HepG2 (cell line): ENCODE data around the gene STK39. TPM values are rescaled to one million over a fixed set of nuclear protein-coding genes. Genes with fewer than 3 reads are reported as not detected.

Experiments used
- ATAC-seq: fragments of 200-7000 bp; cut with Tn5 transposase; 3 replicates; pipeline ENCODE4 v1.9.1; 2020; ENCODE audit warnings: mild to moderate bottlenecking, moderate library complexity
- BruUV-seq: library from RNA; stranded (reverse); fragments of 400-500 nt; replicated peaks from 2 replicates; lab custom pipeline; 2021; lab: Mats Ljungman, UMichigan
- CTCF ChIA-PET: fragments of 300-600 bp; formaldehyde crosslinking; extraction: SDS; loops from one replicate; lab custom pipeline; 2021; ENCODE audit warnings: low total read pairs, inconsistent platforms, low intra/inter-chr PET ratio; lab: Yijun Ruan, JAX
- POLR2A ChIA-PET: fragments of 350-600 bp; sonication (Branson Sonifier 250); formaldehyde crosslinking; loops from one replicate; lab custom pipeline; 2020; ENCODE audit warnings: antibody characterized with exemption, inconsistent platforms; lab: Yijun Ruan, JAX
- DNase-seq: peaks from one replicate; pipeline ENCODE4 v3.0.0-alpha.2; 2015; ENCODE audit warnings: low spot score
- FAIRE-seq: peaks from 3 replicates; lab custom pipeline; 2011; peaks lifted over from hg19 to GRCh38; lab: Jason Lieb, UNC
- H2AFZ ChIP-seq: one replicate; pipeline ENCODE4 v1.6.1; 2011; ENCODE audit warnings: low read length, inconsistent platforms
- H3K27ac ChIP-seq: fragments of 300-600 bp; 3 replicates; pipeline ENCODE4 v1.8.0; 2011; ENCODE audit warnings: mixed run types, mild to moderate bottlenecking, mixed read lengths, low read length, inconsistent platforms; ENCODE audit not compliant: insufficient read depth; ENCODE audit errors: extremely low read length
- H3K27me3 ChIP-seq, 2 experiments: fragments of 200-600 bp in 1 of 2; 2 replicates in 1 of 2; 3 replicates in 1 of 2; pipeline versions ENCODE4 v1.6.0 to v1.8.0; 2011; ENCODE audit warnings: low read length in 2 of 2, mild to moderate bottlenecking in 2 of 2, moderate library complexity in 2 of 2, inconsistent platforms in 1 of 2; ENCODE audit not compliant: insufficient read depth in 2 of 2, control insufficient read depth in 1 of 2
- H3K36me3 ChIP-seq, 2 experiments: fragments of 200-600 bp in 1 of 2; replicated peaks in 1 of 2; 2 replicates in 1 of 2; 3 replicates in 1 of 2; pipeline versions ENCODE4 v1.5.1 to v1.8.0; 2011; ENCODE audit warnings: low read length in 2 of 2, inconsistent platforms in 1 of 2; ENCODE audit not compliant: insufficient read depth in 2 of 2, control insufficient read depth in 1 of 2
- H3K4me1 ChIP-seq: 2 replicates; pipeline ENCODE4 v1.5.1; 2012; ENCODE audit warnings: low read length, inconsistent platforms; ENCODE audit not compliant: insufficient read depth
- H3K4me2 ChIP-seq: 2 replicates; pipeline ENCODE4 v1.6.0; 2011; ENCODE audit warnings: low read depth, low read length, inconsistent platforms
- H3K4me3 ChIP-seq, 3 experiments: fragments of 200-600 bp in 1 of 3; sonication (generic), shearing (Covaris generic) in 1 of 3; replicated peaks in 1 of 3; 2 replicates each; pipeline ENCODE4 v1.5.1; 2011 to 2016; ENCODE audit warnings: low read length in 3 of 3, inconsistent platforms in 2 of 3, low read depth in 2 of 3, mild to moderate bottlenecking in 2 of 3, control low read depth in 1 of 3, mixed read lengths in 1 of 3; ENCODE audit not compliant: insufficient read depth in 1 of 3
- H3K79me2 ChIP-seq: one replicate; pipeline ENCODE4 v1.6.1; 2011; ENCODE audit warnings: low read length, inconsistent platforms; ENCODE audit not compliant: insufficient read depth
- H3K9ac ChIP-seq: 2 replicates; pipeline ENCODE4 v1.6.0; 2011; ENCODE audit warnings: mild to moderate bottlenecking, low read depth, low read length, inconsistent platforms; ENCODE audit not compliant: insufficient read depth
- H3K9me3 ChIP-seq: 2 replicates; pipeline ENCODE4 v1.5.1; 2012; ENCODE audit warnings: mild to moderate bottlenecking, low read length
- H4K20me1 ChIP-seq: 2 replicates; pipeline ENCODE4 v1.6.0; 2011; ENCODE audit warnings: inconsistent platforms, mild to moderate bottlenecking, low read length, moderate library complexity; ENCODE audit not compliant: insufficient read depth
- STAG1 ChIP-seq: sonication (generic); formaldehyde crosslinking; IDR thresholded peaks from 2 replicates; pipeline ENCODE4 v1.4.0; 2020; ENCODE audit warnings: missing genetic modification reagents
- TARDBP ChIP-seq: sonication (generic); formaldehyde crosslinking; IDR thresholded peaks from 2 replicates; pipeline ENCODE4 v1.8.0; 2022; ENCODE audit warnings: mild to moderate bottlenecking, missing genetic modification reagents
- U2AF2 ChIP-seq: fragments of 200-400 bp; formaldehyde crosslinking; IDR thresholded peaks from 2 replicates; pipeline ENCODE4 v1.6.1; 2017; ENCODE audit warnings: low read depth, mild to moderate bottlenecking, low read length
- YEATS4 ChIP-seq: sonication (generic); formaldehyde crosslinking; IDR thresholded peaks from 2 replicates; pipeline ENCODE4 v1.4.0; 2020; ENCODE audit warnings: missing genetic modification reagents, borderline replicate concordance
- ZBTB49 ChIP-seq: sonication (generic); formaldehyde crosslinking; IDR thresholded peaks from 2 replicates; pipeline ENCODE4 v1.4.0; 2020; ENCODE audit warnings: missing genetic modification reagents, borderline replicate concordance
- ZNF33B ChIP-seq: sonication (generic); formaldehyde crosslinking; IDR thresholded peaks from 2 replicates; pipeline ENCODE4 v1.5.1; 2020; ENCODE audit warnings: mild to moderate bottlenecking, missing genetic modification reagents
- ZNF598 ChIP-seq: sonication (generic); formaldehyde crosslinking; IDR thresholded peaks from 2 replicates; pipeline ENCODE4 v1.5.1; 2020; ENCODE audit warnings: mild to moderate bottlenecking, missing genetic modification reagents, borderline replicate concordance
- ZNF784 ChIP-seq: sonication (generic); formaldehyde crosslinking; IDR thresholded peaks from 2 replicates; pipeline ENCODE4 v1.5.1; 2020; ENCODE audit warnings: missing genetic modification reagents, mild to moderate bottlenecking, borderline replicate concordance
- ZNF800 ChIP-seq: sonication (generic); formaldehyde crosslinking; IDR thresholded peaks from 2 replicates; pipeline ENCODE4 v1.4.0; 2020; ENCODE audit warnings: missing genetic modification reagents
- WGBS: methylation state at CpG from one replicate; pipeline ENCODE4 v1.1.6; 2017; ENCODE audit warnings: low lambda C conversion rate; 5-methylcytosine and 5-hydroxymethylcytosine counted together
- in situ Hi-C: cut with HindIII; loops from 2 replicates; pipeline ENCODE4 v1.10.0; 2017; ENCODE audit warnings: low pct_unique_long_range_greater_than_20kb; ENCODE audit not compliant: extremely low pct_ligation_motif_present
- intact Hi-C: fragments of 100-400 bp; cut with micrococcal nuclease; formaldehyde crosslinking; loops from one replicate; pipeline ENCODE4 v1.10.0; 2022; ENCODE audit not compliant: unreplicated experiment
- polyA plus RNA-seq, 8 experiments: library from polyadenylated mRNA; depleted of rRNA in 3 of 8; stranded (reverse) in 7 of 8; unstranded in 1 of 8; fragments of >200 nt; fragmentation: Illumina TruSeq in 4 of 8; extraction: Trizol in 4 of 8; gene quantifications; 2 replicates each; pipeline versions ENCODE4 v1.2.1 to v1.2.3, GENCODE V29; 2011 to 2016; ENCODE audit warnings: low read depth in 4 of 8, missing spikeins in 1 of 8, mixed read lengths in 1 of 8; ENCODE audit not compliant: insufficient read depth in 1 of 8
- total RNA-seq, 5 experiments: library from RNA; depleted of rRNA; stranded (reverse); fragments of >200 nt; fragmentation: Illumina TruSeq; extraction: Trizol; gene quantifications; 2 replicates each; pipeline ENCODE4 v1.2.3, GENCODE V29; 2016; ENCODE audit warnings: low read depth in 1 of 5

Gene STK39
- total and polyA plus RNA-seq, 2 of the 13 experiments (the other 11 are each of a cell fraction or from before 2014, with no cell fraction given) = 27.3 to 38.4 TPM

- CTCF ChIA-PET = no interaction called here
- WGBS = 65% methylated on average over 6 of the region's 6 CpGs
- in situ Hi-C loops = no loop called here
Observed at GRCh38 chr2:168289880-168290279, 42.5 kb upstream of the STK39 start.

More at GRCh38 chr2:168289880-168290279, 42.5 kb upstream of the STK39 start:
- ATAC-seq (no peak), DNase-seq (no peak), FAIRE-seq (no peak)
- peaks cover 5% of the 10 kb centered on the region; the same call in 1 of the 2 replicates for H3K4me1 ChIP-seq
- no peaks in the 10 kb centered on the region for H3K36me3 ChIP-seq
- H3K9me3 ChIP-seq = no peaks in the 10 kb centered on the region
- TF ChIP-seq ZNF598 (no peak), ZNF33B (CRISPR knock-in tag) (no peak), TARDBP (CRISPR knock-in tag) (no peak), ZBTB49 (CRISPR knock-in tag) (no peak), ZNF784 (CRISPR knock-in tag) (no peak), ZNF800 (CRISPR knock-in tag) (no peak), YEATS4 (CRISPR knock-in tag) (no peak), U2AF2 (no peak), STAG1 (CRISPR knock-in tag) (no peak)
- H2AFZ ChIP-seq = no peak overlapping the region
- POLR2A ChIA-PET = no interaction called here
- no peak overlapping the region for H3K4me3 ChIP-seq
- BruUV-seq = no TSS peak
- no peak overlapping the region for H3K9ac ChIP-seq
- no peaks in the 10 kb centered on the region for H3K79me2 ChIP-seq
- intact Hi-C loops = loop anchor here (5.0 kb wide), 2 partner anchors 43 to 123 kb away; partner anchors contain the start of gene STK39
- H3K27me3 ChIP-seq = no peaks in the 10 kb centered on the region
- H4K20me1 ChIP-seq = no peaks in the 10 kb centered on the region
- no peak overlapping the region for H3K27ac ChIP-seq
- H3K4me2 ChIP-seq = no peak overlapping the region
